CD4-positive, alpha-beta T cell treated with Interleukin-2 at 100 ng/mL for 4 hours (primary cell): Measurements from ENCODE around the gene AK3.
"Not testable (repeated sequence)": the region's sequence is repeated elsewhere in the genome, so short reads cannot be mapped to it uniquely, and the experiment has no call there.

Experiments used
- DNase-seq: peaks from one replicate; pipeline ENCODE4 v3.0.0-alpha.2; 2020; ENCODE audit warnings: low spot score

Gene AK3

DNA sequence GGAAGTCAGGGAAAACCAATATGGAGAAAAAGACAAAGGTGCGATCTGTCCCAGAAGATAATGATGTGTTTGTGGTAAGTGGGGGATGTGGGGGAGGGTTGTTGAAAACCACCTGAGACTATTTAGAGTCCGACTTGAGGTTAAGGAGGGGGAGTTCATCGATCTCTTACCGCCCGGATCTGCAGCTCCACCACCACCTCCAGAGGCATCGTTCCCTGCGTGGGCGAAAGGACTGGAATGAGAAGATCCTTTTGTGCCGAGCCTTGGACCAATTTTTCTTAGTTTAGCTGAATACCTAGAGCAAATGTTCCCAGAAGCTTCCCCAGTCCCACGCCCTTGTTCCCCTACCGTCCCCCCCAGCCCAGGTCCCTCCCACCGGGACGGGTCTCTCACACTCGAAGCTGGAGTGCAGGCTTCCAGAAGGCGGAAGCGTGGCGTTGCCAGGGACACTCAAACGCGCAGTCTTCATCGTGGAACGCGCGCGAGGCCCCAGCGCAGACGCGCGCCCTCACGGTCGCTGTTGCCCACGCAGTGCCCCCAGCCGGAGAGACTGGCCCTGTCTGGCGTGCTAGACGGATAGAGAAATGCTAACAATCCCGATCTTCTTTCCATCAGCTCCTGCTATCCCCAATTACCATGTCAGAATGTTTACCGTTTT lies 74.8 kb downstream of the AK3 start, which contains the start of gene SPATA6L:
Gene SPATA6L (minus strand): TSS at position 439 of the 658 bp plus-strand sequence. CDS start 230 bp downstream, at position 209.
- DNase-seq = peak; percentile 31

DNA sequence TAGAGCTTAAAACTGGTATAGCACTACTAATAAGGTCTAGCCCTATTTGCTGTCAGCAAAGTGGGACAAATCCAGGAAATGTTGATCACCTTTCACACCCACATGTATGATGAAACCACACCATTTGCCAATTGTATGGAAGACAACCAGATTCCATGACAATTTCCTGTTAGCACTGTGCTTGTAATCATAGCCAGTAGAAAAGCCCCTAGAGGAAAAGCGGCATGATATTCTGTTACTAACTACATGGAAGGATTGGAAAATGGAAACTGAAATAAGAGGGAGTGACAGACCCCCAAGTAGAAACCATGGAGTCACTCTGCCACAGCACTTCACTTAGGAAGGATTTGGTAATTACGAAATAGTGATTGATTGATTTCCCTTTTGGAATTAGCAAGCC lies 75.6 kb downstream of the AK3 start:
- DNase-seq = no peak

DNA sequence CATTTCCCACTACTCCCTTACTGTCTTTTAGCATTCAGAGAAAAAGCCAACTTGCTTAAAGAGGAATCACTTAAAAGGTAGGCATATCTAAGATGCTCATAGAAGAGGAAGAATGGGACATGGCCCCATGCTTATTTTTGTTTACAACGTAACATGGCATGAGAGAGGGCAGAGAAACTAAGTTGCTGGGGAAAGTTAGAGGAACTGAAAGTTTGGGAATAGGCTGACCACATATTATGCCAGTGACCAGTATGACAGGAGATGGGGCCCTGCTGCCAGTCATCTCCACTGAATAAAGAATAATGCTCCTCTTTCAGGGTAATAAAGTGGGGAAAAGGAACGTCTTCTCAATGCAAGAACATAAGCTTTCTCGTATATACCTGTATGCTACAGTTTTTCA lies 77.0 kb downstream of the AK3 start:
- no peak for DNase-seq

DNA sequence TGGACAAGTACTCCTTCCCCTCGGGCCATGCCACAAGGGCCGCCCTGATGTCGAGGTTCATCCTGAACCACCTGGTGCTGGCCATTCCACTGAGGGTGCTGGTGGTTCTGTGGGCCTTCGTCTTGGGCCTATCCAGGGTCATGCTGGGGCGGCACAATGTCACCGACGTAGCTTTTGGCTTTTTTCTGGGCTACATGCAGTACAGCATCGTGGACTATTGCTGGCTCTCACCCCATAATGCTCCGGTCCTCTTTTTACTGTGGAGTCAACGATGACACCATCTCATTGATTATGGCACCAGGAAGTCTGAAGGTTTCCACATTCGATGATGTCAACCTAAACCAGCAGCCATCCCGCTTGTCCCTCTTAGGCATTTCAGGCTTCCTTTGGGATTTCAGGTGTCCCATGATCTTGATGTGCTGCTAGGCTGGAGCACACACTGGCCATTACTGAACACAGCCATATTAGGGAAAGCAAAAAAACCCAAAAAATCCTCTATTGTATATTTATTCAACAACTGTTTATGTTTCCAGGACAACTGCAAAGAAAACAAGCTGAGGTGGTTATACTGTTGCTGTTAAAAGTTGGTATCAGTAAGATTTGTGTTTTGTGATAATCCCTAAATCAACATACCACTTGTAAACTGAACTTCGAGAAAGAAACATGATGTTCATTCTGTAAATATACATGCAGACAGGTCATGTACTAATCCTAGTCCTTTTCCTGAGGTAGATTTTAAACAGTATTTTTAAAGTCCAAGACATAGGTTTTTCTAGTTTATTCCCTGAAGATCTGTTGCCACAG lies 77.8 kb downstream of the AK3 start:
- peak; percentile 39 for DNase-seq

DNA sequence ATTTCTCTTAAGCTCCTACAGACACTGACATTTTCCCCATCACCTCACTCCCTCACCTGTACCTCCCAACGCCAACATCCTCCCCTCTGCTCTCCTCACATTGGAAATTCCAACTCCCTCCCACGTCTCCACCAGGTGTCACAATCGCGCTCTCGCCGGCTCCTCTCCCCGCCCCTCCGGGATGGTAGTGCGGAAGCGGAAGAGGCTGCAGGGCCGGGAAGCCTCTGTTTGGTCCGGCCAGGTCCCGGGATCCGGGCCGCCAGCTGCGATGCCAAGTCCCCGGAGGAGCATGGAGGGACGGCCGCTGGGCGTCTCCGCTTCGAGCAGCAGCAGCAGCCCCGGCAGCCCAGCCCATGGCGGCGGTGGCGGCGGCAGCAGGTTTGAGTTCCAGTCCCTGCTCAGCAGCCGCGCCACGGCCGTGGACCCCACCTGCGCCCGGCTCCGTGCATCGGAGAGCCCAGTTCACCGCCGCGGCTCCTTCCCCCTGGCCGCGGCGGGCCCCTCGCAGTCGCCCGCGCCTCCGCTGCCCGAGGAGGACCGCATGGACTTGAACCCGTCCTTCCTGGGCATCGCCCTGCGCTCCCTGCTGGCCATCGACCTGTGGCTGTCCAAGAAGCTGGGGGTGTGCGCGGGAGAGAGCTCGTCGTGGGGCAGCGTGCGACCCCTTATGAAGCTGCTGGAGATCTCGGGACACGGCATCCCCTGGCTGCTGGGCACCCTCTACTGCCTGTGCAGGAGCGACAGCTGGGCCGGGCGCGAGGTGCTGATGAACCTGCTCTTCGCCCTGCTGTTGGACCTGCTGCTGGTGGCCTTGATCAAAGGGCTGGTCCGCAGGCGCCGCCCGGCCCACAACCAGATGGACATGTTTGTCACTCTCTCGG lies 78.7 kb downstream of the AK3 start, which contains the start of gene PLPP6:
Gene PLPP6 (plus strand): TSS at position 187 of the 881 bp plus-strand sequence. CDS start 82 bp downstream, at position 269.
- peak; percentile 76 for DNase-seq

DNA sequence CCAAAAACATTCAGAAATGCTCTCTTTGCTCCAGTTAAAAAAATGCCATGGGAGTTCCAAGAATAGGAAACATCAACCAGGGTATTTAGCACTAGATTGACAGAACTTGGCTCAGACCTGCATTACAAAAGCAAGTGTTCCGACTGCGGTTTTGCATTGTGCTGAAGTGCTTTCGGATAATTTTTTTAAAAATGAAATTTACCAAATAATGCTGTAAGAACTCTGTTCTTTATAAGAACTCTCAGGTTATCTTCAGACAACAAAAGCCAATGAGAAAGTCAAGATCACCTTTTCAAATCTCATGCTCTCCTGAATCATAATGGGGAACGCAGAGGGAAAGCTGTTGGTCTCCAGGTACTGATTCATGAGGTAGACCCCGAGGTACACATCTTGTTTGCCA lies 79.4 kb downstream of the AK3 start:
- DNase-seq = peak; percentile 37

DNA sequence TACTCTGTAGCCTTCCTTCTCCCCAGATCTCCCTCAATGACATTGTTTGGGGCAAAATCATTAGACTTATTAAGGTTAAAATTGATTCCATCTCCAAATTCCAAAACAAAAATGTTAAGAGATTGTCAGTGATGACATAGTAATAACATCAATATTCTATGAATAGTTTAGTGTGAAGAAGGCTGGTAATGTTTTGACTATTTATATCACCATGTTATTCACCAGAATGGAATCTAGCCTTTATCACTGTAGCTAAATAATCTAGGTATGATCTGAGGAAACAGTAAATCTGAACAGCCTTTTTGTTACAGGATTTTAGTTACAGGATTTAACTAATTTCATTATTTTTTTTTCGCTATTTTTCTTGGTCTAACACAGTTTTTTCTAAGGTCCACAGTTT lies 79.8 kb downstream of the AK3 start:
- DNase-seq = no peak

DNA sequence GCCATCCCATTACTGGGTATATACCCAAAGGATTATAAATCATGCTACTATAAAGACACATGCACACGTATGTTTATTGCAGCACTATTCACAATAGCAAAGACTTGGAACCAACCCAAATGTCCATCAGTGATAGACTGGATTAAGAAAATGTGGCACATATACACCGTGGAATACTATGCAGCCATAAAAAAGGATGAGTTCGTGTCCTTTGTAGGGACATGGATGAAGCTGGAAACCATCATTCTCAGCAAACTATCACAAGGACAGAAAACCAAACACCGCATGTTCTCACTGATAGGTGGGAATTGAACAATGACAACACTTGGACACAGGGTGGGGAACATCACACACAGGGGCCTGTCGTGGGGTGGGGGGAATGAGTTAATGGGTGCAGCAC lies 80.3 kb downstream of the AK3 start:
- DNase-seq = not testable (repeated sequence)
